HG03103 (cell line): Measurements from ENCODE around the gene CLEC5A.
"Not testable (repeated sequence)": the region's sequence is repeated elsewhere in the genome, so short reads cannot be mapped to it uniquely, and the experiment has no call there.

ENCODE experiments used
- ATAC-seq: cut with Tn5 transposase; IDR thresholded peaks from one replicate; pipeline ENCODE4 v1.9.1; 2021; ENCODE audit warnings: low read depth; ENCODE audit not compliant: unreplicated experiment

The CLEC5A gene

DNA sequence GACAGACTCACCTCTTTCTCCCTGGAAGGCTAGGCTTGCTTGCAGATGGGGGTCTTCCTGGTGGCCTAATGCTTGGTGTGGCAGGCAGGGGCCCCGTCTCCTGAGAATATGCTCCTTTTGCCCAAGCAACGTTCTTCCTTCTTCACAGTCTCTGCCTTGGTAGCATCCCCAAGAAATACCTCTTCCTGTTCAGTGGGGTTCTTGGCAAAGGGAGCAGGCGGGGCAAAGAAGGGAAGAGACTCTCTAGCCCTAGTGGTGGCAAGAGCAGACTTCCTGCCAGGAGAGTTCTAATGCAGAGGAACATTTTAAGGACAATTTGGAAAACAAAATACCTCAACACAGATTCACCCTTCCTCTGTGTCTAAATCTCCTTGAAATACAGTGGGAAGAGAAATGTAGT lies at the start of gene CLEC5A:
Gene CLEC5A (minus strand): TSS at position 179 of the 400 bp plus-strand sequence. CDS start 682 bp downstream, outside the sequence.
- no peak for ATAC-seq

DNA sequence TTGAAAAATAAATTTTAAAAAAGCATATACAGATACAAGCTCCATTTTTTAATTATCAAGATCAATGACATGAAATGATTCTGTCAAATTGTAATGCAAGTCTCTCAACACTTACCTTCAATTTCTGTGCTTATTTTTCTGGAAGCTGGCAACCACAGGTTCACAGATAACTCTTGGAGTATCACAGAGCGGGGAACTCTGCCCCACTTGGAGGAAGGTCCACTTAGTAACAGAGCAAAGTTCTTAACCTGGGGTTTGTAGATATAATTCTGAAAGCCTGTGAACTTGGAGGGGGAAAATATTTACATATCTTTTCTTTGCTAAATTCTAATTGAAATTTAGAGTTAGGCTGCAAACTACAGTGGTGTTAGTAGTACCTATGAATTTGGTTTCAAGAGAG lies 46.6 kb upstream of the CLEC5A start:
- ATAC-seq = no peak

DNA sequence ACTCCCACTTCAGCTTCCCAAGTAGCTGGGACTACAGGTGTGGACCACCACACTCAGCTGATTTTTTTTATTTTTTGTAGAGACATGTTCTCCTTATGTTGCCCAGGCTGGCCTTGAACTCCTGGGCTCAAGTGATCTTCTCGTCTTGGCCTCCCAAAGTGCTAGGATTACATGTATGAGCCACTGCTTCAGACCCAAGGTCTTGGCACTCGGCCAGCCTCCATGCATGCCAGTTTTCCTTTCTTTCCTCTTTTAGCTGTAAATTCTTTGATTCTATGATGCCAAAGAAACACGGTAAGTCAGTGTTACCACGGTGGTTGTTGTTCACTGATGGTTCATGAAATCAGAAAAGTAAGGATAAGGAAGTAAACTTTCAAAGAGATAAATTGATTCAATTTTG lies 45.9 kb upstream of the CLEC5A start:
- ATAC-seq = no peak

DNA sequence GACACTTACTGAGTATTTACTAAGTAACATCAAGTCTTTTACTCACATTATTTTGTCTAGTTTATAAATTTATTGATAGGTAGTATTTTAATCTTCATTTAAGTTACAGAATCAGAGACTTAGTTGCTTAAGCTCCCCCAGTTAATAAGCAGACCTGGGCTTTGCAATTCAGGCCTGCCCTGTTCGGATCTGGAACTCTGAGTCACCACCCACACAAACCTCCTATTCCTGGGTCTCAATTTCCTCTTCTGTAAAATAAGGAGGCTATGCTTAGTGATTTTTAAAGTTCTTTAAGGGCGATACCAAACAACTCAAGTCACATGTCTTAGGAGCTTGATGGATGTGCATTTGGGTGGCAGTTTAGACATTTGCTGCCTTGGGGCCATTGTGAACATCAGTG lies 45.4 kb upstream of the CLEC5A start:
- ATAC-seq = no peak

DNA sequence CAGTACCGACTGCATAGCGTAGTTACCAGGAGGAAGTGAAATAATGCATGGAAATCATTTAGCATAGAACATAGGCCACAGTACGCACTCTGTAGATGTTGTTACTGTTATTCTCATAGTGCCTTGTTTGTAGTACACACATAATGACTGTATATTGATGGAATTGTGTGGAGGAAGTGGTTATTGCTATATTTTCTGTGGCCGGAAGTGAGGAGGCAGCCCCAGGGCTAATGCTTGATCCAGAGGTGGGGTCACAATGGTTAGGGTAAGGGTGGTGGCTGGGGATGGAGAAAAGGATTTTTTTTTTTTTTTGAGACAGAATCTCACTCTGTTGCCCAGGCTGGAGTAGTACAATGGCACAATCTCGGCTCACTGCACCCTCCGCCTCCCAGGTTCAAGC lies 44.4 kb upstream of the CLEC5A start:
- no peak for ATAC-seq

DNA sequence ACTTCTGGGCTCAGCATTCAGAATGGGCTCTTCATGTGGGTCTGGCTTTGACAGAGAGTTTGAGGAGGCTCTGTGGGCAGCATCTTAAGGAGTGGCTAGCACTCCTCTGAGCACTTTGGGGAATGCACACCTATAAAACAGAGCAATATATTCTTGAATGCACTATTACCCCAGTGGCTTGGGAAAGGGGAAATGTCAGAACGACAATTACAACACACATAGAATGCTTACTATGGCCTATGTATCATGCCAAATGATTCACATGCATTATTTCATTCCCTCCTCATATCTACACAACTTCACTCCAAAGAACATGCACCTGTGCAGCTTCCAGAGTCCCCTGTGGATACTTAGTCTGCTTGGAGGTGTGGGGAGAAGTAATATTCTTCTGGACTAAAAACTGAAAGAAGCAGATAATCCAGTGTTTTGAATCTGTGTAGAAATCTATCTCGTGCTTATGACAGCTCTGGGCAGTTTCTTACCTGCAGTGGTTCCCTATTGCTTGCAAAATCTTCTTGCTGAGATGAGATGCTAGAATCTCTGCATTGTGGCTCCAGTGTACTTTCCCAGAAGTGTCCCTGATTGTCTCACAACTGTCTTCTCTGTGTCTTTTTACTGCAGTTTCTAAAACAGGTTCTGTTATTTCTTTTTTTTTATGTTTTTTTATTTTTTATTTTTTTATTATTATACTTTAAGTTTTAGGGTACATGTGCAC lies 43.4 kb upstream of the CLEC5A start:
- ATAC-seq = no peak

DNA sequence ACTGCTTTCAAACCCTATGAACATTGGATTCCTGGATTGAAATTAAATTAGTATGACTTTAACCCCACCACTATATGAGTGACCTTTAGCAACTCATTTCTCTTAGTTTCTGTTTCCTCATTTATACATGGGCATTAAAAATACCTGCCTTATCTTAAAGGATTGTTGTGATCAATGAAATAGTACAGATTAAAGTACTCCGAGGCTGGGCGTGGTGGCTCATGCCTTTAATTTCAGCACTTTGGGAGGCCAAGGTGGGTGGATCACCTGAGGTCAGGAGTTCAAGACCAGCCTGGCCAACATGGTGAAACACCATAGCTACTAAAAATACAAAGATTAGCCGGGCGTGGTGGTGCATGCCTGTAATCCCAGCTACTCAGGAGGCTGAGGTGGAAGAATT lies 41.0 kb upstream of the CLEC5A start:
- not testable (repeated sequence) for ATAC-seq

DNA sequence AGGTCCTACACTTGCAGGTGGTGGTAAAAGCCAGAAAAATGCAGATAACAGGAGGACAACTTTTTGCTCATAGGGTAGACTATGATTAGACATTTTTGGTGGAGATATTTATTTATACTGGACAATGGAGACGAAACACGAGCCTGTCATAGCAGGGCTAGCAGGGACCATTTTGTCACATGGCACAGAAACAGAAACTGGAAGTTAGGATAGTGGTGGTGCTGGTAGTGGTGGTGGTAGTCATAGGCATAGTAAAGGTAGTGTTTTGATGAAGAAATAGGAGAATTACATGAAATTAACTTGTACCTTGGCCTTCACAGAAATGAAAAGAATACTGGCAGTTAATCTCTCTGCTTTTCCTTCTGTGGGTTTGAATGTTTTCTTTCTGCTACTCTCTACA lies 40.1 kb upstream of the CLEC5A start:
- no peak for ATAC-seq

DNA sequence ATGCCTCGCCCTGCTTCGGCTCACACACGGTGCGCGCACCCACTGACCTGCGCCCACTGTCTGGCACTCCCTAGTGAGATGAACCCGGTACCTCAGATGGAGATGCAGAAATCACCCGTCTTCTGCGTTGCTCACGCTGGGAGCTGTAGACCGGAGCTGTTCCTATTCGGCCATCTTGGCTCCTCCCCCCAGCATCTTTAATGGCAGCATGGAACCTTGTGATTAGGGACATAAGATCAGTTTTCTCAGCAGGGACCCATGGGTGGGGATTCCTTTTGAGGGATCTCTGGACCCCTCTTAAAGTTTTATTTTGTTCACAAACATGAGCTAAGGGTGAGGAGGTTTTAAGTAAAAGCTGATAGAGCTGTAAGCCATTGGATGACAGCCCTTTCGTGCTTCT lies 39.2 kb upstream of the CLEC5A start:
- not testable (repeated sequence) for ATAC-seq

DNA sequence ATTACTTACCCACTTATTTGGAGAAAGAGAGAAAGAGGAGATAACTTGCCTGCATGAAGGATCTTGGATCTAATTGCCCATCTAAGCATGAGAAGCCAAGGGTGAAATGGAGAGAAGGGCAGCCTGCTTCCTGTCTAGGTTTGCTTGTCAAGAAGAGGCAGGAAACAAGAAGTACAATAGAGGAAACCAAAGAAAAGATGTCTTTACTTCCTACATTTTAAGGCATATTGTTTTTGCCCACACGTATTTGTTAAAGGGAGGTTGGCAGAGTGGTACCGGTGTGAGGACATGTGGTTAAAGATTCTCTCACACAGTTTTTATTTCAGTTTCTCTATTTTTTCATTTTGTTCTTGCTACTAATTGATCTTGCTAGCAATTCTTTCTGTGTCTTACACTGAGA lies 32.8 kb upstream of the CLEC5A start:
- ATAC-seq = no peak

DNA sequence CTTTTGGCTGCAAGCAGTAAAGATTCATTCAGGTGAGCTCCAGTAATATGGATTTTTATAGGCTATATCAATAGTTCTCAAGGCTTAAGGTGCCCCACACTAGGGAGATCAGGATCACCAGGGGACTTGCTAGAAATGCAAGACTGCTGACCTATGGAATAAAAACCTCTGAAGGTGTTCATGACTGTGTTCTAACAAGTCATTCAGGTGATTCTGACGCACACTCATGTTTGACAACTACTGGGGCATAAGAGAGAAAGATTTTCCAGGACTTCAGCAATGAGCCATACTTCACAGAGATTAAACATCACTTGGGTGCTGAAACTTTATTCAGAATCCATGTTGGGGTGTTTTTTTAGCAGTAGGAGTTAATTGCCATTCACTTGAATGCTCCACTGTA lies 31.6 kb upstream of the CLEC5A start:
- ATAC-seq = no peak

DNA sequence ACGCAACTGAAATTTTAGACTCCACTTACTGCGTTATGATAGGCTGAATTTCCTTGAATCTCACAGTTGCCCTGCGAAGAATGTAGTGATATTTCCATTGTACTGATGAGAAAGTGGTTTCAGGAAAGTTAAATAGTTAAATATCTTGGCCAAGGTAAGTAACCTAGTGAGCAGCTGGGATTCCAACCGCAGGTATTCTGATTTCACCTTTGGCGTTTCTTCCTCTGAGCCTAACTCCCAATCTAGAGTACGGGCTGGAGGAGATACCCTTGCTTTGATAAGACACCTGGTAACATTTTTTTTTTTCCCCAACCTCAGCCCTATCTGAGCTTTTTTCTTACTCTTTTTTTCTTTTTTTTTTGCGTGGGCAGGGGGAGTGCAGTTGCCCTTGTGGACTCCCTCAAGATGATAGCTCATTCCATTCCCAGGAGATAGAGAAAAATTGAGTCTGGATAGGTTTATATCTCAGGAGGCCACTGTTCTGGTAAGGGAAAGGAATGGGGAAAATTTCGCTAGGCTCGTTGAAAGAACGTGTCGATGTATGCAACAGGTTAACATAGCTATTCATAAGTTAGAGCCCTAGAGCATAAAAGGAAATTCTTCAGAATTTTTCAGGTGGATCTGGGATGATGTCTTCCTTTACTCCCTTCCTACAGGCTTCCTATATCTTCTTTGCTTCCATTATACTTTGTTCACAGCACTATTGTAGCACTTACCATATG lies 29.9 kb upstream of the CLEC5A start:
- no peak for ATAC-seq

DNA sequence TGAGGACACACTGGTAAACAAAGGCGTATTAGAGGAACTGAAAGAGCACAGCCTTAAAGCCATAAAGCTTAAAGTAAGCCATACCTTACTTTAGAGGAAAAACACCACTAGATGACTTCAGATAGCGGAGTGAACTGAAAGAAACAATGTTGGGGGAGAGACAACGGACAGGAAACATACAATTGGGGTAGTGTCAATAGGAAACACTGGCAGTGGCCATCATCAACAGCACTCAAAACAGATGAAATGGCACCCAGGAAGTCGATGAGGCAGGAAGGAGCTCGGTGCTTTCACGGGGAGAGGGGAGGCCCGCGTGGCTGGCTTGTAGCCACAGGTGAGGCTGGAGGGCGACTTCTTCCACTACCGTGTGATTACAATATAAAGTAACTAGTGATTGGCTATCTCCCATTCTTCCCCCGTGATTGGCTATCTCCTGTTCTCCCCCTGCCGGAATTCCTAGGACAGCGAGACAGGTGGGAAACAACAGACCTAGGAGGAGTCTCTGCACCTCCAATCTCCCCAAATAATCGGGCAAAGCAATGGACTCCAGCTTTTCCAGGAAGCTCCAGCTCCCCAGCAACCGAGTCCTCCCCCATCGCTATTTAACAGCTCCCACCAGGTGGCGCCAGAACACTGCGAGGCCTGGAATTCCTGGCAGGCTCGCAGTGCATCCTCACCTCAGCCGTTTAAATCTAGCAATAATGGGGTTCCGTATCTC lies 29.2 kb upstream of the CLEC5A start:
- ATAC-seq = peak; percentile 74

DNA sequence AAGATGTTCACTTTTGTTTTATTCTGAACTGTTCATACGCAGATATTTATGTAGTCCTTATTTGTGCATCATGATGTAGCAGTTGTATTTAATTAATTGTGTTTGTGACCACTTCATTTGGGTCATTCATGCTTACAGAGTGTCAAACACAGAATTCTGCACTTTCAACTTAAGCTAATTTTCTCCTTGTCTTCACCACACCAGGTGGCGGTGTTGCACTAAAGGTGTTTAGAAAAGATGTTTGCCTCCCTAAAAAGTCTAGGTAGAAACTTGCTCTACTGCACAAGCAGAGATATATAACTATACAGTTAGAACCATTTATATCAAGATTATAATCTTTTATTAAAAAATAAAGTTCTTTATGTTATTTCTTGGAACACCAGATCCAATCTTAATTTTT lies 28.1 kb upstream of the CLEC5A start:
- no peak for ATAC-seq

DNA sequence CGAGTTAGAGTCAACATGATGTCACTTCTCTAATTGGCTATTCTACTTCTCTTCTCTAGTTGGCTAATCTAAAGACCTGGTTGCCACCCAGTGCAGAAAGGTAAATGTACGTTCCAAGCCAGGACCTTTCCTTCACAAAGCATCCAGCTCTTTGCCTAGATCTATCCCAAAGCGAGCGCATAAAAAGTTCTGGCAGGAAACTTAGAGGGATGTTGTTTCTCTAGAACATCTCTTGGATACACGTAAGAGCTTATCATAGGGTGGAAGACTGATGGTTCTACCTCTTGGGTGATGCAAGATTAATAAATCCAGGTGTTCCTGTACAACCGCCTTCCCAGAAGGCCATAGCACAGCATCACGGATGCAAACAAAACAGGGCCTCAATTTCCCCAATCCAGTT lies 26.9 kb upstream of the CLEC5A start, which contains the start of gene TAS2R38:
Gene TAS2R38 (minus strand): TSS at position 101 of the 400 bp plus-strand sequence. CDS start 84 bp downstream, at position 17.
- ATAC-seq = no peak

DNA sequence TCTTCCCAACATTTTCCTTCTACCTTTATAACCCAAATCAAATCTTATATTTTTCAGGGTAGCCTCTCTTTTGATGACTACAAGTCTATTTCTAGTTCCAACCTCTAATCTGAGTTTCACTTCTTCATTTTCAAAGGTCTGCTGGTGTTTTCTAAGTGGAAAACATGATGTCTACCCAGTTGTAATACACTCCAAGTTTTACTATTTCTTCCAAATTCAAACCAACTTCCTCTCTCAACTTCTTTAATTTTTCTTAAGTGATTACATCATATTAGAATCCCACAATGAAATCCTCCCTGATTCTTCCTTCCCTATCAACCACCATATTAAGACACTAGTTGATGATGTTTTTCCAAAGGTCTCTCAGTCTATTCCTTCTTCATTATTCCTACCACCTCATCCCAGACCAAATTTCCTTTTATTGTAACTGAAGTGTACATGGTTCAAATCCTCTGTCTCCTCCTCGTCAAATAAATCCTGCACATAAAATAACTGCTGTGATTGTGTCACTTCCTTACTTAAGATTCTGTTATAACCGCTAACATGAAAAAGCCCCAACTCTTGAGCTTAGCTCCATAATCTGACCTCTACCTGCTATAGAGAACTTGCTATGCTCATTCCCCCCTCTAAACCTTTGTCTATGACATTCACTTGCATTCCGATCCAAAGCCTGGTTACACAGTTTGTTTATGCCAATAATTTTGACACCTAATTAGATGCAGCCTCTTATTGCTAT lies 14.1 kb upstream of the CLEC5A start:
- ATAC-seq = peak; percentile 99

DNA sequence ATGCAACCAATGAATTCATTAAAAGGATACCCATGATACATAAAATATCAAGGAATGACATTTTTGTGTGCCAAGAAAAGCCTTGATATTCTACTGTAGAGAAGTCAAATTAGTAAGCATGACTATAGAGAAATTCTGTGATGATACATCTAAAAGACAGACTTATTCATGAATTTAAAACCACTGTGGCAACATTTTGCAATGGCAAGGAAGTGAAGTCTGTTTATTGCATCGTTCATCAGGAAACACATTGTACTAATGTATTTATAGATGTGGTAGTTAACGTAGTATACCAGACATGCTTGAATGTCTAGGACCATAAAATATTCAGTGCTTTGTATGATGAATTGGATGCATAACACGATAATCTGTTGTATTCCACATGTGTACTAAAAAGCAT lies 9.3 kb upstream of the CLEC5A start:
- ATAC-seq = no peak

DNA sequence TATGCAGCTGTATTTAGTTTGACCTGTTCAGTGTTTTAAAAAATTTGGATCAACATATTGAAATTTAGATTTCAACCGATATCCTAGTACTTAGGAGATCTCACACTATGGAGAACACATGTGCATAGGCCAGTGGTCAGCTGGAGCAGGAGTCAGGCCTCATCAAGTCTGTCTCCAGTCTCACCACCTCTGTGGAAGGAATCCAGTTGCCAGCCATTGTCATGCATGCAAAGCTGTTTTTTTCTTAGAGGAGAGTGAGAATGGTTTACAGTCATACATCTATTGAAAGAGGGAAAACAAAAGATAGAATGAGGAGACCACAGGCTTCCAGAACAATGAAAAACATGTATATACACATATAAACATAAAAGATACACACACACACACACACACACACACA lies 7.6 kb upstream of the CLEC5A start:
- ATAC-seq = no peak

DNA sequence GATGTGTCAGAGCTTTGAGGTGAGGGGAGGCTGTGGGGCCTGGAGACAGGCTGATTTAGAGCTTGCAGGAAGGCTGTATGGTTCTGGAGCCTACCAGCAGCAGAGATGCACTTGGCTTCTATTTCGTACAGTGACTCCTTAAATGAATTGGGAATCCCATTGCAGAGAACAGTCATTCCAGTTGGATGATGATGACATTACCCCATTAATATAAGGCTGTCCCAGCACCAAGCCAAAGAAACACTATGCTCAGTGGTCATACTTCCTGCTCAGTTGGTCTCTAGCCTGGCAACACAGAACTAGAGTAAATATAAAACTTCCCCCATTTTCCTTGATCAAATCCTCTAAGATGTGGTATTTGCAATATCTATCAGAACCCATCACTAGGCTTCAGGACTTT lies 5.7 kb upstream of the CLEC5A start:
- ATAC-seq = no peak

DNA sequence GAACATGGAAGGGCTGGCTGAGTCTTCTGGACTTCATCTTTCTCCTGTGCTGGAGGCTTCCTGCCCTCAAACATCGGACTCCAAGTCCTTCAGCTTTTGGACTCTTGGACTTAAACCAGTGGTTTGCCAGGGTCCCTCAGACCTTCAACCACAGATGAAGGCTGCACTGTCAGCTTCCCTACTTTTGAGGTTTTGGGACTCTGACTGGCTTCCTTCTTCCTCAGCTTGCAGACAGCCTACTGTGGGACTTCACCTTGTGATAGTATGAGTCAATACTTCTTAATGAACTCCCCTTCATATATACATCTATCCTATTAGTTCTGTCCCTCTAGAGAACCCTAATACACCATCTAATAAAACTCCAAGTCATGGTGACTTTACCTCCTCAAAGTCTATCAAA lies 4.0 kb upstream of the CLEC5A start:
- ATAC-seq = no peak

DNA sequence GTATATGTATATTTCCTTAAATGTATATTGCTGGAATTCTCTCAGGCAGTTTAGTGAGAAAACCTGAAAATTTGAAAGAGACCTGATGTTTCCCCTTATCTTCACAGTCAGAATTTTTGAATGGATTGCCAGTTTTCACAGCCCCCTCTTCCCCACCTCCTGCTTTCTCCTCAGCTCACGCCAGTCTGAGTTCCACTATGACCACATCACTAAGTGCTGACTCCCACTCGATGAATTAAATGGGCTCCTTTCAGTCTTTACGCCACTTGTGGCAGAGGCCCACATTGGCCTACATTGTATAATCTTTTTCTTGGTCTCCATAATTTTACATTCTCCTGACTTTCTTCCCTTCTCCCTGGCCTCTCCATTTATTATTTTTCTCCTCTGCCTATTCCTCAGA lies 3.1 kb upstream of the CLEC5A start:
- no peak for ATAC-seq
